Gastroesophageal sphincter (tissue), 3 donors: ENCODE measurements around the gene SLC7A11.

ENCODE experiments used
- EP300 ChIP-seq: sonication (generic); formaldehyde crosslinking; IDR thresholded peaks from one replicate; pipeline ENCODE4 v1.6.1; 2017; ENCODE audit warnings: antibody characterized with exemption, mild to moderate bottlenecking
- POLR2AphosphoS5 ChIP-seq: sonication (generic); formaldehyde crosslinking; IDR thresholded peaks from one replicate; pipeline ENCODE4 v1.6.1; 2017; ENCODE audit warnings: antibody characterized with exemption
- TF ChIP-seq, protein P1 (sequence below), 4 experiments: fragments of 200-600 bp in 2 of 4; fragments of 450-650 bp in 2 of 4; sonication (generic) in 1 of 4; IDR thresholded peaks; one replicate each; pipeline ENCODE4 v1.5.1; 2017 to 2019; ENCODE audit warnings: antibody characterized with exemption in 4 of 4, mild to moderate bottlenecking in 2 of 4, moderate library complexity in 2 of 4

DNA sequence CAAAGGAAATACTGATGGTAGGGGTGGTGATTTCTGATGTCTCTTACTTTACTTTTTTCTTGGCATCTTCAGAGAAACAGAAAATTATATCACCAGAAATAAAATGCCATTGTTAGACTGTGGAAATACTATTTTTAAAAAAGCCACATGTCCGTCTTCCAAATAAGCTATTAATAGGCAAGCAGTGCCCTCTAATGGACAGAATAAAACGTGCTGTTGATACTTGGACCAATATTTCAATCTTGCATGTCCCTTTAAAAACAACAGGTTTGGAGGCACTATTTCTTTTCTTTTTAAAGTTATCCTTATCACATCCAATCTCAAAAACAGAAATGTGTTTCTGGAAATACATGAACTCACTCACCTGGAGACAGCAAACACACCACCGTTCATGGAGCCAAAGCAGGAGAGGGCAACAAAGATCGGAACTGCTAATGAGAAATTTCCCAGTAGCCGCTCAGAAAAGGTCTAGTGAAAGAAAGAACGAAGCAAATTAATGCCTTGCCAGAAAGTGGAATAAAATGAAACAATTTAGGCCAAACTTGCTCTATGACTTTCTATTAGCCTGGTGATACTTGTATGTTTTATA is 59.2 kb downstream of the SLC7A11 start:
- TF ChIP-seq, protein P1, sequence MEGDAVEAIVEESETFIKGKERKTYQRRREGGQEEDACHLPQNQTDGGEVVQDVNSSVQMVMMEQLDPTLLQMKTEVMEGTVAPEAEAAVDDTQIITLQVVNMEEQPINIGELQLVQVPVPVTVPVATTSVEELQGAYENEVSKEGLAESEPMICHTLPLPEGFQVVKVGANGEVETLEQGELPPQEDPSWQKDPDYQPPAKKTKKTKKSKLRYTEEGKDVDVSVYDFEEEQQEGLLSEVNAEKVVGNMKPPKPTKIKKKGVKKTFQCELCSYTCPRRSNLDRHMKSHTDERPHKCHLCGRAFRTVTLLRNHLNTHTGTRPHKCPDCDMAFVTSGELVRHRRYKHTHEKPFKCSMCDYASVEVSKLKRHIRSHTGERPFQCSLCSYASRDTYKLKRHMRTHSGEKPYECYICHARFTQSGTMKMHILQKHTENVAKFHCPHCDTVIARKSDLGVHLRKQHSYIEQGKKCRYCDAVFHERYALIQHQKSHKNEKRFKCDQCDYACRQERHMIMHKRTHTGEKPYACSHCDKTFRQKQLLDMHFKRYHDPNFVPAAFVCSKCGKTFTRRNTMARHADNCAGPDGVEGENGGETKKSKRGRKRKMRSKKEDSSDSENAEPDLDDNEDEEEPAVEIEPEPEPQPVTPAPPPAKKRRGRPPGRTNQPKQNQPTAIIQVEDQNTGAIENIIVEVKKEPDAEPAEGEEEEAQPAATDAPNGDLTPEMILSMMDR (IDR thresholded peaks at IDR 0.05) = peak; percentile 50 to 74 (median 68)
- TF ChIP-seq POLR2AphosphoS5 (peak; percentile 39), EP300 (no peak)
